NT2/D1 (cell line): ENCODE measurements around the gene EPN2.

Source experiments
- YY1 ChIP-seq: IDR thresholded peaks from 2 replicates; pipeline ENCODE4 v1.6.1; 2011; ENCODE audit not compliant: insufficient read length, insufficient read depth
- ZNF274 ChIP-seq: IDR thresholded peaks from 2 replicates; pipeline ENCODE4 v1.6.1; 2011; ENCODE audit warnings: mild to moderate bottlenecking, low read depth, low read length

GRCh38 chr17:19325542-19325941 lies 88.4 kb downstream of the EPN2 start:
- no peak for TF ChIP-seq YY1
- TF ChIP-seq ZNF274, result no peak
